Karpas-422 (cell line): ENCODE measurements around the gene GRK5. TPM values are rescaled to one million over a fixed set of nuclear protein-coding genes. Genes with fewer than 3 reads are reported as not detected.

ENCODE experiments used
- DNase-seq: peaks from one replicate; pipeline ENCODE4 v3.0.0-alpha.2; 2015
- H2AFZ ChIP-seq: fragments of 200-600 bp; sonication (generic); 2 replicates; pipeline ENCODE4 v1.6.1; 2014; ENCODE audit warnings: antibody characterized with exemption, low read length, mixed read lengths
- H3K27ac ChIP-seq: fragments of 200-600 bp; sonication (generic); 2 replicates; pipeline ENCODE4 v1.5.1; 2014; ENCODE audit warnings: mild to moderate bottlenecking, low read length, moderate library complexity
- H3K27me3 ChIP-seq: fragments of 200-600 bp; sonication (generic); 2 replicates; pipeline ENCODE4 v1.6.1; 2014; ENCODE audit warnings: low read length, mixed read lengths
- H3K36me3 ChIP-seq: fragments of 200-600 bp; sonication (generic); 2 replicates; pipeline ENCODE4 v1.6.1; 2014; ENCODE audit warnings: low read length, mixed read lengths; ENCODE audit not compliant: insufficient read depth
- H3K4me1 ChIP-seq: fragments of 200-600 bp; sonication (generic); 2 replicates; pipeline ENCODE4 v1.6.1; 2014; ENCODE audit warnings: mild to moderate bottlenecking, low read length, mixed read lengths
- H3K4me2 ChIP-seq: fragments of 200-600 bp; sonication (generic); 2 replicates; pipeline ENCODE4 v1.6.1; 2014; ENCODE audit warnings: low read length, low read depth, mild to moderate bottlenecking; ENCODE audit not compliant: poor library complexity, severe bottlenecking
- H3K4me3 ChIP-seq: fragments of 200-600 bp; sonication (generic); 2 replicates; pipeline ENCODE4 v1.5.1; 2014; ENCODE audit warnings: mild to moderate bottlenecking, antibody characterized with exemption, low read length, mixed read lengths
- H3K79me2 ChIP-seq: fragments of 200-600 bp; sonication (generic); 2 replicates; pipeline ENCODE4 v1.6.1; 2014; ENCODE audit warnings: mild to moderate bottlenecking, low read length, mixed read lengths
- H3K9ac ChIP-seq: fragments of 200-600 bp; sonication (generic); 2 replicates; pipeline ENCODE4 v1.6.0; 2014; ENCODE audit warnings: low read length
- H3K9me2 ChIP-seq: fragments of 200-600 bp; sonication (generic), shearing (Covaris generic); replicated peaks from 2 replicates; pipeline ENCODE4 v1.6.0; 2014; ENCODE audit warnings: mild to moderate bottlenecking, low read length, moderate library complexity; ENCODE audit not compliant: insufficient read depth
- H3K9me3 ChIP-seq: fragments of 300-700, 200-600 bp; sonication (generic); 2 replicates; pipeline ENCODE4 v1.6.1; 2014; ENCODE audit warnings: low read length, mixed read lengths
- H4K20me1 ChIP-seq: fragments of 200-600 bp; sonication (generic); 2 replicates; pipeline ENCODE4 v1.6.1; 2014; ENCODE audit warnings: mild to moderate bottlenecking, antibody characterized with exemption, low read length, low read depth; ENCODE audit not compliant: insufficient read depth
- total RNA-seq: library from RNA; depleted of rRNA; stranded (reverse); fragments of >200 nt; shearing (Covaris generic); gene quantifications from 2 replicates; pipeline ENCODE4 v1.2.3, GENCODE V29; 2014; ENCODE audit warnings: low replicate concordance

The GRK5 gene
- total RNA-seq, 1 experiment from 2014 or later: 4.5 TPM

- no peaks in the 10 kb centered on the region for H3K79me2 ChIP-seq
- no peaks in the 10 kb centered on the region for H3K9me3 ChIP-seq
Measured at GRCh38 chr10:119337796-119338432, 130.5 kb downstream of the GRK5 start.

DNA sequence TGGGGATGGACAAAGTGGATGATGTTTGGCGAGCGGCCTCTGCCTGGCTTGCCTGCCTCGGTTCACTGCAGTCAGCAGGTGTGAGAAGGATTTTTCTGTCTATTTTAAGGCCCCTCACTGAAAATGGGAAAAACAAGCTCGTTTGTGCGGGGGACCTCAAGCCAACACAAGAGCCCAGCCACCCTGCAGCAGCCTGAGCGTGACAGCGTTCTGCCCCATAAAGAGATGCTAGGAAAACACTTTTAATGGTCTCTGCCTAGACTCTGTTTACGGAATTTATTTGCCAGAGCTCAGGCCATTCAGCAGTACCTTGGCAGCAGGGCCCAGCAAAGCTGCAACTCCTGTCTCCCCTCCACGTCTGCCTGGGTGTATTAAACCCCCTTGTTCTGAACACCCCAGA lies 131.7 kb downstream of the GRK5 start:
- H3K4me3 ChIP-seq: no peak overlapping the region
- no peak overlapping the region for H3K4me2 ChIP-seq
- no peaks in the 10 kb centered on the region for H3K79me2 ChIP-seq
- no peaks in the 10 kb centered on the region for H3K9me2 ChIP-seq
- H3K36me3 ChIP-seq: no peaks in the 10 kb centered on the region
- H3K9ac ChIP-seq: no peak overlapping the region
- no peaks in the 10 kb centered on the region for H3K9me3 ChIP-seq
- H2AFZ ChIP-seq: no peak overlapping the region
- no peaks in the 10 kb centered on the region for H3K27me3 ChIP-seq
- no peaks in the 10 kb centered on the region for H3K4me1 ChIP-seq
- no peak overlapping the region for H3K27ac ChIP-seq
- DNase-seq: no peak
- peaks cover 20% of the 10 kb centered on the region for H4K20me1 ChIP-seq

More at GRCh38 chr10:119337796-119338432, 130.5 kb downstream of the GRK5 start:
- Histone ChIP-seq H3K9ac (no peak overlapping the region), H3K27ac (no peak overlapping the region), H3K4me1 (no peaks in the 10 kb centered on the region), H3K4me2 (no peak overlapping the region), H3K4me3 (no peak overlapping the region), H3K9me2 (no peaks in the 10 kb centered on the region), H3K36me3 (no peaks in the 10 kb centered on the region), H3K27me3 (no peaks in the 10 kb centered on the region), H4K20me1 (peaks cover 20% of the 10 kb centered on the region), H2AFZ (no peak overlapping the region)
- no peak for DNase-seq

DNA sequence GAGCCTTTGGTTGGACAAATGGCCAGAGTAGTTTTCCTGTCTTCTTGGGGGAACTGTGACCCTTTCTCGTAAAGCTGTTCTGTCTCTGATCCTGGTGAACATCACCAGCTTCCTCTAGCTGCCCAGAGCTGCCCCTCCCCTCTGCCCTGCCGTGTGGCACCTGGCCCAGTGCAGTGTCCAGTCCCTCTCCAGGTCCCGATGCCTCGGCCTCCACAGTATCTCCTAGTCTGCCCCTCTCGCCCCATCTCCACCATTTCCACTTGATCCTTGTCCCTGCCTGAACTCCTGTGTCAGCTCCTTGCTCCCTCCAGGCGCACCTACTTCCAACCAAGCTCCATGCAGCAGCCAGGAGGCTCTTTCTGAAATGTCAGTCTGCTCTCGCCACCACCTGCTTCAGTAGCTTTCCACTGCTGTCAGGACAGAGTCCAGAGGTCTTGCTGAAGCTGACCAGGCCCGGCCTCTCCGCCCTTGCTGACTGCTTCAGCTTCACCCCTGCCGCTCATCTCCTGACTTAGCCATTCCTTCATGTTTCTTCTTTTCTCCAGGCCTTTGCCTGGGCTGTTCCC lies 133.6 kb downstream of the GRK5 start:
- H3K9ac ChIP-seq: no peak overlapping the region

DNA sequence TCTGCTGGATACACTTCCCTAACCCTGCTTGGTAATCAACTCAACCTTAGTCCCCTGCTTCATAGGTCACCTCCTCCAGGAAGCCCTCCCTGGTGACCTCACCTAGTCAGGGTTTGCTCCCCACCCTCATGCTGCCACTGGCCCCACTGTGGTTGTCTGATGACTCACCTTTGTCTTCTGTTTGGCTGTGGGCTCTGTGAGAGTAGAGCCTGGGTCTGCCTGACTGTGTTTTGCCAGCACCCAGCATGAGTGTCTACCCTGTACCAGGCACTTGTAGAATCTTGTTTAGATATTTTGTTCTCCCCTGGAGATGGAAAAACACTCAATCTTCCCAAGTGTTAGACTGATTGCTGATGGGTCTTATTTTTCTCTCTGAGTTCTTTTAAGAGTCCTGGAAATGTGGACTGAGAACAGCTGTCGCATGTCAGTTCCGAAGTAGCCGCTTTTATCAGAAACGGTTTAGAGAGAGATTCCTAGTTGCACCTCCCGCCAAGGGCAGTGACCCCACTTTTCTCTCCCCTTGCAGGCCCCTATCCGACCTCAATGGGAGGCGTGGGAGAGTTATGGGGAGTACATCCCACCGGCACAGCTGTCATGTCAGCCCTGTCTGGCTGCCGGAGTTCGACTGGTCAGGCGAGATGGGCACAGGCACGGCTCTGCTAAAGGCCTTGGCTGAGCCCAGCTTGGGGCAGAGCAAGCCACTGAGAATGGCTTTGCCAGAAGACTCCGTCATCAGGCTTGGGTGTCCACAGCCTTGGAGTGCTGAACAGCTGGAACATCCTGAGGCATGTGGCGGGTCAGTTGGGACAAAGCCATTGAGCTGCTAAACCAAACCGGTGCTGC lies 134.3 kb downstream of the GRK5 start:
- no peak for DNase-seq
- no peak overlapping the region for H3K4me3 ChIP-seq
- no peak overlapping the region for H2AFZ ChIP-seq
- H3K79me2 ChIP-seq: no peaks in the 10 kb centered on the region
- H3K36me3 ChIP-seq: no peaks in the 10 kb centered on the region
- no peaks in the 10 kb centered on the region for H3K9me2 ChIP-seq
- no peak overlapping the region for H3K27ac ChIP-seq
- H3K9me3 ChIP-seq: no peaks in the 10 kb centered on the region
- H3K4me1 ChIP-seq: no peaks in the 10 kb centered on the region
- H3K27me3 ChIP-seq: no peaks in the 10 kb centered on the region
- H3K9ac ChIP-seq: no peak overlapping the region
- peaks cover 19% of the 10 kb centered on the region for H4K20me1 ChIP-seq
- H3K4me2 ChIP-seq: no peak overlapping the region

More for the DNA sequence above, 133.6 kb downstream of the GRK5 start:
- no peak overlapping the region for H3K27ac ChIP-seq
- no peaks in the 10 kb centered on the region for H3K36me3 ChIP-seq
- H4K20me1 ChIP-seq: peaks cover 25% of the 10 kb centered on the region
- no peaks in the 10 kb centered on the region for H3K4me1 ChIP-seq
- no peaks in the 10 kb centered on the region for H3K9me2 ChIP-seq
- no peaks in the 10 kb centered on the region for H3K9me3 ChIP-seq
- H3K27me3 ChIP-seq: no peaks in the 10 kb centered on the region
- no peak overlapping the region for H3K4me2 ChIP-seq
- H3K79me2 ChIP-seq: no peaks in the 10 kb centered on the region
- H3K4me3 ChIP-seq: no peak overlapping the region
- no peak overlapping the region for H2AFZ ChIP-seq
- DNase-seq: no peak

DNA sequence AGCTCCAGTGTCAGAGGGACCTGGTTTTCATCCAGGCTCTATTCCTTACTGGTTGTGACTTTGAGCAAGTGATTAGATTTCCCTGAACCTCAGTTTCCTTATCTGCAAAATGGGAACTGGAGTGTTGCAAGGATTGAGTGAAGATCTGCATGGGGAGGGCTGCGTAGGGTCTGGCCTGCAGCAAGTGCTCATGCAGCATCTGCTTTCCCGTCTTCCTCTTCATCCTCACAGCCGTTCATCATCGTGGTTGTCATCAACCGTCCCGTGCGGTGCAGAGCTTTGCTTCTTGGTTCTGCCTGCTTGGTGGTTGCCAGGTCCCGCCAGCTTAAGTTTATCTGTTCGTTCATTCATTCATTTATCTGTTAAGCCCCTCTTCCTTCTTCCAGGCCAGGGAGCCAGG lies 135.0 kb downstream of the GRK5 start:
- DNase-seq: no peak
- no peak overlapping the region for H3K9ac ChIP-seq
- H3K4me2 ChIP-seq: no peak overlapping the region
- H4K20me1 ChIP-seq: peaks cover 18% of the 10 kb centered on the region
- no peaks in the 10 kb centered on the region for H3K4me1 ChIP-seq
- no peak overlapping the region for H3K27ac ChIP-seq
- H3K9me3 ChIP-seq: no peaks in the 10 kb centered on the region
- no peaks in the 10 kb centered on the region for H3K79me2 ChIP-seq
- H2AFZ ChIP-seq: no peak overlapping the region
- no peaks in the 10 kb centered on the region for H3K9me2 ChIP-seq
- H3K27me3 ChIP-seq: no peaks in the 10 kb centered on the region
- H3K36me3 ChIP-seq: no peaks in the 10 kb centered on the region
- H3K4me3 ChIP-seq: no peak overlapping the region

- H3K4me1 ChIP-seq: no peaks in the 10 kb centered on the region
- no peak overlapping the region for H2AFZ ChIP-seq
- no peak overlapping the region for H3K9ac ChIP-seq
- no peak overlapping the region for H3K4me2 ChIP-seq
- no peaks in the 10 kb centered on the region for H3K27me3 ChIP-seq
- no peaks in the 10 kb centered on the region for H3K9me2 ChIP-seq
- DNase-seq: no peak
- H3K4me3 ChIP-seq: no peak overlapping the region
- H3K36me3 ChIP-seq: no peaks in the 10 kb centered on the region
- no peaks in the 10 kb centered on the region for H3K79me2 ChIP-seq
- H3K27ac ChIP-seq: no peak overlapping the region
- peaks cover 17% of the 10 kb centered on the region for H4K20me1 ChIP-seq
- H3K9me3 ChIP-seq: no peaks in the 10 kb centered on the region
Measured at GRCh38 chr10:119343011-119343601, 135.7 kb downstream of the GRK5 start.

- DNase-seq: no peak
- no peak overlapping the region for H3K4me3 ChIP-seq
- no peaks in the 10 kb centered on the region for H3K79me2 ChIP-seq
- H3K4me1 ChIP-seq: no peaks in the 10 kb centered on the region
- no peaks in the 10 kb centered on the region for H3K9me3 ChIP-seq
- no peak overlapping the region for H2AFZ ChIP-seq
- H3K9ac ChIP-seq: no peak overlapping the region
- no peaks in the 10 kb centered on the region for H3K36me3 ChIP-seq
- no peaks in the 10 kb centered on the region for H3K27me3 ChIP-seq
- H3K9me2 ChIP-seq: no peaks in the 10 kb centered on the region
- H3K27ac ChIP-seq: no peak overlapping the region
- H4K20me1 ChIP-seq: peaks cover 13% of the 10 kb centered on the region; the same call in 1 of the 2 replicates
- H3K4me2 ChIP-seq: no peak overlapping the region
Measured at GRCh38 chr10:119344381-119344780, 137.0 kb downstream of the GRK5 start.
